Muscle layer of colon (tissue), 2 donors: ENCODE measurements around the gene DGCR2.
A peak's percentile ranks its signal among the peaks of the same experiment; 100 is the strongest.

ENCODE experiments used
- H3K27ac ChIP-seq: one replicate; pipeline ENCODE4 v1.7.0; 2013; ENCODE audit warnings: low read depth, mild to moderate bottlenecking, low read length, moderate library complexity
- H3K27me3 ChIP-seq, 2 donors: one replicate each; pipeline ENCODE4 v1.7.0; 2013; ENCODE audit warnings: low read length in 2 of 2, mild to moderate bottlenecking in 2 of 2; ENCODE audit not compliant: insufficient read depth in 2 of 2, control insufficient read depth in 1 of 2
- H3K36me3 ChIP-seq: one replicate; pipeline ENCODE4 v1.7.0; 2013; ENCODE audit warnings: mild to moderate bottlenecking, low read length; ENCODE audit not compliant: insufficient read depth
- H3K4me1 ChIP-seq: one replicate; pipeline ENCODE4 v1.7.0; 2013; ENCODE audit warnings: mild to moderate bottlenecking, low read length; ENCODE audit not compliant: insufficient read depth
- H3K4me3 ChIP-seq, 2 donors: one replicate each; pipeline ENCODE4 v1.7.0; 2013; ENCODE audit warnings: low read length in 2 of 2, low read depth in 1 of 2, mild to moderate bottlenecking in 1 of 2, moderate library complexity in 1 of 2
- H3K9ac ChIP-seq: one replicate; pipeline ENCODE4 v1.7.0; 2013; ENCODE audit warnings: low read length
- H3K9me3 ChIP-seq: one replicate; pipeline ENCODE4 v1.7.0; 2013; ENCODE audit warnings: mild to moderate bottlenecking, low read length
- donor health status: abdominal sarcoma.
- donor health status: Adenocarcinoma of cecum.

Gene DGCR2

DNA sequence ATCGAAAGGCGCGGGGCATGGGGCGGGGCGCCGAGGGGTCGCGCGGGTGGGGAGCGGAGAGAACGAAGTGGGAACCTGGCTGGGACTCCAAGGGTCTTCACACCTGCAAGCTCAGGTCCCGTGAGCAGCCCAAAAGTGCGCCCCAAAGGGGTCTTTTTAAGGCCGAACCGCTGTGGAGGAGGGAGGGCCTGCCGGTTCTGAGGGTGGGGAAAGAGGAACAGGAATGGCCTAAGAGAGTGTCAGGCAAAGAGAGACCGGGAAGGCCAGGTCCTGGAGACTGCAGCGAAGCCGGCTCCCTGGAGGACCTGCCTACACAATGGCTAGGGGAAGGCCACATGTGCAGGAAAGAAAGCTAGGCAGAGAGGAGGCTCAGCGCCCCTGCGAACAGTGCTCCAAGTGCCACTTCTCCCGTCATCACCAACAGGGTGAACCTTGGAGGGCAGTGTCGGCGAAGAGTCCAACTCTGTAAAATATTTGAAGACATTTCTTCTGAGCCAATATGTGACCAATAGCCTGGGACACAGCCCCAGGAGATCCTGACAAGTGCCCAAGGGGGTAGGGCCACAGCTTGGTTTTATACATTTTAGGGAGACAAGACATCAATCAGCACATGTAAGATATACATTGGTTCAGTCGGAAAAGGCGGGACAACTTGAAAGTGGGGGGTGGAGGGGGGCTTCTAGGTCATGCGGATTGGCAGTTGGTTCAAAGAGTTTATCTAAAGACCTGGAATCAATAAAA, 710 bp upstream of the DGCR2 start:
- Histone ChIP-seq H3K4me1 (peaks cover 34% of the 10 kb centered on the region), H3K27me3 (no peaks in the 10 kb centered on the region), H3K36me3 (no peaks in the 10 kb centered on the region), H3K9ac (no peak overlapping the region), H3K4me3 (peak overlapping the region; percentile 66 to 94), H3K27ac (peak overlapping the region; percentile 89), H3K9me3 (no peaks in the 10 kb centered on the region)

DNA sequence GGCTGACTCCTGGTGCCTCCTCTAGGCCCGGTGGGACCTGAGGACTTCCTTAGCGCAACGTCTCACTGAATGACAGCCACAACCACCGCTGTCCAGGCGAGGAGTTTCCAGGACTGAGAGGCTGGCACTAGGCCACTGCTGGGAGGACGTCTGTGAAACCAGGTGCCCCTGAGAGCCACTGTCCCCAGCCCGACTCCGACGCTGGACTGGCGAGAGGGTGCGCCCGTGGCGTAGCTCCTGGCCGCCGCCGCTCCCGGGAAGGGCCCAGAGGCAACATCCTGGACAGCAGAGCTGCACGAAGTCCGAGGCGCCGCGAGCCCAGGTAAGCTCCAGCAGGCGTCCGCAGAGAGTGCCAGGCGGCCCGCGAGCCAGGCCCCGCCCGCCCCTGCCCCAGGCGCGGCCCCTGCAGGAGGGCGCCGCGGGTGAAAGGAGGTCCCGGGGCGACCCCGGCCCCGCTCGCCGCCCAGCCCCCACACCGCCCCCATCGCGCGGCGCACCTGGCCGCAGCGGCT, 525 bp downstream of the DGCR2 start:
- Histone ChIP-seq H3K27ac (peak overlapping the region; percentile 89), H3K4me3 (peak overlapping the region; percentile 78 to 94), H3K4me1 (peaks cover 43% of the 10 kb centered on the region), H3K9me3 (no peaks in the 10 kb centered on the region), H3K9ac (peak overlapping the region; percentile 60), H3K27me3 (no peaks in the 10 kb centered on the region), H3K36me3 (no peaks in the 10 kb centered on the region)

DNA sequence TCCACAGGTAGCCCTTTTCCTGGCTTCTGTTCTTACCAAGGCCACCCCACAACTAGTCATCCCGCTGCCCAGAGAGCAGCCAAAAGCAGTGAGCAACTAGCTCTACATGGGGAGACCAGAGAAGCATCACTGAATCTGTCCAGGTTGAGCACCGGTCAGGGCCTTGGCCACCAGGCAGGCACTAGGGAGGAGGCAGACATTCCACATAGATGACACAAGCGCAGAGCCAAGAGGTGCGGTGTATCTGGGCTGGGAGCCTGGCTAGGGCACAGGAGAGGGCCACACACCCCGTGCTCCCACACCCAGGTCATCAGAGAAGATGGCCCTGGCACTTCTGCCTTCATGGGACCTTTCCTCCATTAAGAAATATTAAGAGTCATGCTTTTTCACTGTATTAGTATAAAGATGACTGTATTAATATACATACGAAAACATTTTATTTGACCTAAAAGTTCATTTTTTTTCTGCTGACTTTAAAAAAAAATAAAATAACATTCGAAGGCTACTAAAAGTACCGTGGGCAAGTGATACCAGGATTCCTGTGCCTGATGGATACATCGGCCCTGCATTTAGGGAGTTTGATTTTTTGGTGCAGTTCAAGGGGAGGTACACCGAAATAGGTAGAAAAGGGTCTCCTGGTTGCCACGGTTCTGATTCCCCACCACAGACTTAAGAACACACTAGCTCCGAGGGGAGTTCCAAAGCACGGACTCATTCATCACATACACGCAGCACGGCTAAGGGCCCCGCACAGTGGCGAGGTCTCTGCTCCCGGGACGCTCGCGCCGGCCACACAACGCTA, 1.2 kb downstream of the DGCR2 start:
- Histone ChIP-seq H3K9ac (peak overlapping the region; percentile 60), H3K27me3 (no peaks in the 10 kb centered on the region), H3K9me3 (no peaks in the 10 kb centered on the region), H3K36me3 (no peaks in the 10 kb centered on the region), H3K4me1 (peaks cover 44% of the 10 kb centered on the region), H3K27ac (peak overlapping the region; percentile 89), H3K4me3 (peak overlapping the region; percentile 78 to 94)

DNA sequence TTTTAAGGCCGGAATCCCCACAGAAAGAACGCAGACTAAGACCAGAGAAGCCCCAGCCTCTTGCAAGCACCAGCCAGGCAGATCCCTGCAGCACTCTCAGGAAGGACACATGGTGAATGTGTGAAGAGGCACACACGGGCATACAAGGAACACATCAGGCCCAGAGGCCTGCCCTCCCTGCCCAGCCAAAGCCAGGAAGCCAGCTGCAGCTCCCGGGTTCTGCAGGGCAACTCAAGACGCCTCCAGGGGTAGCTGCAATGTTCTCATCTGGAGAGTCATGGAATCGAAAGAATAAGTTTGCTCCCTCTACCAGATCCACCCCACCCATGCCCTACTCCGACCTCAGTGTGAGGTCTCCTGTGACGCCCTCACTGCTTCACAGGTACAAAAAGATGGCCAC, 2.3 kb downstream of the DGCR2 start:
- Histone ChIP-seq H3K27ac (no peak overlapping the region), H3K9ac (no peak overlapping the region), H3K27me3 (no peaks in the 10 kb centered on the region), H3K4me1 (peaks cover 44% of the 10 kb centered on the region), H3K9me3 (no peaks in the 10 kb centered on the region), H3K4me3 (peak overlapping the region in 1 of 2 donors; percentile 78), H3K36me3 (no peaks in the 10 kb centered on the region)

DNA sequence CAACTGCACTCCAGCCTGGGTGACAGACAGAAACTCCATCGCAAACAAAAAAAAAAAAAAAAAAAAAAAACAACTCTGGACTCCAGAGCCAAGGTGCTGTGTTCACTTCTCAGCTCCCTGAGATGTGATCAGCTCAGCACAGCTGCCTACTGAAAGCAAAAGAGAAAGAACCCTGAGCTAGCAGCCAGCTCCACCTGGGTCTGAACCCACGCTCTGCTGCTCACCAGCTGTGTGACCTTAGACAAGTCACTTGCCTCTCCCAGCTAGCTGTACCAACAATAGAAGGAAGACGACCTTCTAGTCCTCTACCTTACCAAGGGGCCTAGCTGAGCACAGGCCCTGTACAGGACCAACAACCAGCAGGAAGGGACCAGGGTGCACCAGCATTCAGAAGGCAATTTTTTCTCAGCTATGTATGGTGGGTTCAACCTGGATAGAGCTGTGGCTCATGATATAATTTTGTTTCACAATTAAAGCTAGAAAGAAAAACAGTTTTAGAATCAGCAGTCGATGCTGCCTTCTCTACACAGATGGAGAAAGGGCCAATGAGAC, 3.8 kb downstream of the DGCR2 start:
- H3K27ac ChIP-seq = no peak overlapping the region
- no peak overlapping the region for H3K4me3 ChIP-seq
- H3K9me3 ChIP-seq = no peaks in the 10 kb centered on the region
- no peak overlapping the region for H3K9ac ChIP-seq
- H3K27me3 ChIP-seq = no peaks in the 10 kb centered on the region
- peaks cover 44% of the 10 kb centered on the region for H3K4me1 ChIP-seq
- H3K36me3 ChIP-seq = no peaks in the 10 kb centered on the region

DNA sequence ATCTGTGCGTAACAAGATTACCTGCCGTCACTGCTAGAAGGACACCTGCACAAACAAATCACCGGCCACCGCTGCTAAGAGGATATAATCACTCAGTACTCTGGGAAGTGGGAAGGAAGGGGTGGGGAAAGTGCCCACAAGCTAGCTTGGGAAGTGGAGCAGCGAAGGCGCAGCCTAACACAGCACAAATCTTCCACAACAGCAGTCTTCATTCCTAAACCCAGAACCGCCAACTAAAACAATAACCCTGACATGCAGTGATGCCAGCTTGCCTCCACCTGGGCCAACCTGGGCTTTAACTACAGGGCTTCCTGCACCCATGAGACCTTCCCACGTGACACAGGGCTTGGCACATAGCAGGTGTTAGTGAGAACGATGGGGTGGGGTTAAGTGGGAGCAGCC, 5.1 kb downstream of the DGCR2 start:
- Histone ChIP-seq H3K4me3 (no peak overlapping the region), H3K27ac (no peak overlapping the region), H3K4me1 (peaks cover 38% of the 10 kb centered on the region), H3K9ac (no peak overlapping the region), H3K27me3 (no peaks in the 10 kb centered on the region), H3K36me3 (no peaks in the 10 kb centered on the region), H3K9me3 (no peaks in the 10 kb centered on the region)

DNA sequence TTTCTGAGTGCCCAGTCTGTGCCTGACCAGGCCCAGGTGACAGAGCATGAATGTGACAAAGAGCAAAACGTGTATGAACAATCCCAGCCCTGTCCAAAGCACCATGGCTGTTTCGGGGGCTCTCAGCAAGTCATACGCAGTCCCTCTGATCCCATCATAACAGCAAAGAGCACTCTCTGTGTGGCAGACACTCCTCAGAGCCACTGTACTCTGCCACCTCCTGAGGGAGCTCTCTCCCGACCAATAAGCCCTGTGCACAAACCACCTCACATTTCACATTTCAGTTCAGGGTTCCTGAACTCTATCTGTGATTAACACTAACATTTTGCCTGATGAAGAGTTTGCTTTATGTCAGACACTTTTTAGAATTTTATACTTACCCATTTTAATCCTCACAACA, 6.6 kb downstream of the DGCR2 start:
- no peaks in the 10 kb centered on the region for H3K36me3 ChIP-seq
- no peak overlapping the region for H3K9ac ChIP-seq
- H3K27me3 ChIP-seq = no peaks in the 10 kb centered on the region
- peaks cover 31% of the 10 kb centered on the region for H3K4me1 ChIP-seq
- H3K27ac ChIP-seq = no peak overlapping the region
- no peaks in the 10 kb centered on the region for H3K9me3 ChIP-seq
- no peak overlapping the region for H3K4me3 ChIP-seq

DNA sequence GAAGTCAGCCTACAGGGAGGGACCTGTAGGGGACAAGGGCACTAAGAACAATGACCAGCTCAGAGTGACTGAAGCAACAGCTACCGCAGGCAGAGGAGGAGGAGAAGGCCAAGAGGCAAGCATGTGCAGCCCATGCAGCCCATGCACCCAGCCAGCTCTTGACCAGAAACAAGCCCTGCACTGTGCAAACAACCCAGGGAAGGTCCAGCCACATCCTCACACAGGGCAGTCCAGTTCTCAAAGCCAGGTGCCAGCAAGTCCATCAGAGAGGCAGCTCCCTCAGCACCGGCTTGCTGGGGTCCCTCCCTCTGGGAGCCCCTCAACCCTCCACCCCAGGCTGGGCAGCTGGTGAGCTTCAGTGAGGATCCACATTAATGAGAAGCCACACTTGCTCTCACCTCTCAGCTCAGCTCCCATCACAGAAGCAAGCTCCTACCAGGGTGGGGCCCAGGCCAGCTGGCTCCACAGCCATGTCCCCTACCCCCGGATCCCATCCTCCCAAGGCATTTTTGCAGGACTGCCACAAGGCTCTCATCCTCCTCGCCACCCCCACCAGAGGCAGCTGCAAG, 7.1 kb downstream of the DGCR2 start:
- H3K27me3 ChIP-seq = no peaks in the 10 kb centered on the region
- H3K36me3 ChIP-seq = no peaks in the 10 kb centered on the region
- no peak overlapping the region for H3K27ac ChIP-seq
- H3K4me3 ChIP-seq = no peak overlapping the region
- peaks cover 27% of the 10 kb centered on the region for H3K4me1 ChIP-seq
- H3K9me3 ChIP-seq = no peaks in the 10 kb centered on the region
- H3K9ac ChIP-seq = no peak overlapping the region

DNA sequence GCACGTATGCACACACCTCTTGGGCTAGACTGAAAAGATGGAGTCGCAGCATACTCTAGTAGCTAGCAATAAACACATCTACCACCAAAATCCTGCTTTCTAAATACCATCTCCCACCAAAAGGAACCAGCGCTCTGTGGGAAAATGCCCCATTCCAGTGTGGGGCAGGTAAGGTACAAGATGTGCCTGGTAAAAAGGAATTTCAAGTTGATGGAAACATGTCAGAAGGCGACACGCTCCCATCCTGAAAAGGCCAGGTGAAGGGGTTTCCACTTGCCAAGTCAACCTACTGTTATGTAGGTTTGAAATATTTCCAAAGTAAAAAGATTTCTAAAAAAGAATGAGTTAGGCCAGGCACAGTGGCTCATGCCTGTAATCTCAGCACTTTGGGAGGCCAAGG, 8.8 kb downstream of the DGCR2 start:
- Histone ChIP-seq H3K4me1 (peaks cover 18% of the 10 kb centered on the region), H3K9me3 (no peaks in the 10 kb centered on the region), H3K36me3 (no peaks in the 10 kb centered on the region), H3K9ac (no peak overlapping the region), H3K4me3 (no peak overlapping the region), H3K27me3 (no peaks in the 10 kb centered on the region), H3K27ac (no peak overlapping the region)

DNA sequence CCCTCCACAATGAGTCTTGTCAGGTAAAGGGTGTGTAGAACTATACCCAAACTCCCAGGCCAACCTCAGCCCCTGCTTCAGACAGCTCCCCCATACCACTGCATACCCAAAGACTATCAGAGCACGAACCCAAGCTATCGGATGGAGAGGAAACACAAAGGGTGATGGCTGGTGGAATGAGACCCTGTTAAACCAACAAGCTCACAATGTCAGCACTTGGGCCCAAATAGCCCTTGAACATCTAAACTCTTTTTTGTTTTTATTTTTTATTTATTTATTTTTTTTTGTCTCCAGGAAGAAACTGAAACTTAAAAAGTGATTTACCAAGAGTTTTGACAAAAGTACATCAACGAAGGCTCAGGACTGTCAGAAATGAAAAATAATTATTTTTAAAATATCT, 10.6 kb downstream of the DGCR2 start:
- Histone ChIP-seq H3K36me3 (no peaks in the 10 kb centered on the region), H3K4me3 (no peak overlapping the region), H3K27me3 (no peaks in the 10 kb centered on the region), H3K9ac (no peak overlapping the region), H3K4me1 (peaks cover 23% of the 10 kb centered on the region), H3K27ac (no peak overlapping the region), H3K9me3 (no peaks in the 10 kb centered on the region)

DNA sequence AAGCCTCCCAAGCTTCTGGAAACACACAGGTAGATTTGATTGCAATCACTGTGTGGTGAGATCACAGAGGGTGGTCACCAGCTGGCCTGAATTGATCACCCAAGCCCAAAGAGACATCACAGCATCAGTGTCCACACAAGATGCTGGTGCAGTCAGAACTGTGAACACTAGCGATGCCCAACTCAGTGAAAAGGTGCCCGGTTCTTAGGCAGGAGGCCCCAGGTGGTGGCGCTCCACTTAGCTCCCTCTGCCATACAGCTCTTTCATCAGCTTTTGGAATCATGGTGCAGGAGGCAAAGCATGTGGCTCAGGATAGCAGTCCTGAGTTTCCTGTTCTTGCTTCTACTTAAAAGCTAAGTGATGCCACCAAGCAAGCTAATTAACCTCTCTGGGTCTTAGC, 11.1 kb downstream of the DGCR2 start:
- Histone ChIP-seq H3K4me1 (peaks cover 27% of the 10 kb centered on the region), H3K4me3 (no peak overlapping the region), H3K27ac (no peak overlapping the region), H3K36me3 (no peaks in the 10 kb centered on the region), H3K27me3 (no peaks in the 10 kb centered on the region), H3K9ac (no peak overlapping the region), H3K9me3 (no peaks in the 10 kb centered on the region)
